Activated CD4-positive, alpha-beta memory T cell treated with anti-CD3 and anti-CD28 coated beads, Interleukin-2, amount 10 ng/mL, durations not matched to agents 7 days and 5 days (primary cell): Measurements from ENCODE around the gene GDF11. TPM values are rescaled to one million over a fixed set of nuclear protein-coding genes. Genes with fewer than 3 reads are reported as not detected.
A peak's percentile ranks its signal among the peaks of the same experiment; 100 is the strongest.

ENCODE experiments used
- CTCF ChIA-PET: fragments of 350-600 bp; sonication (Branson Sonifier 250); formaldehyde crosslinking; loops from one replicate; lab custom pipeline; 2021; ENCODE audit warnings: antibody characterized with exemption, inconsistent platforms; lab: Charles Lee
- POLR2A ChIA-PET: fragments of 350-600 bp; sonication (Branson Sonifier 250); formaldehyde crosslinking; loops from one replicate; lab custom pipeline; 2021; ENCODE audit warnings: antibody characterized with exemption; lab: Charles Lee
- DNase-seq: peaks from one replicate; pipeline ENCODE4 v3.0.0-alpha.2; 2020
- H3K27ac Mint-ChIP-seq: one replicate; pipeline ENCODE4 v1.8.0; 2021; ENCODE audit warnings: mild to moderate bottlenecking, mixed read lengths
- H3K27me3 Mint-ChIP-seq: one replicate; pipeline ENCODE4 v1.8.0; 2021; ENCODE audit warnings: mixed read lengths
- H3K36me3 Mint-ChIP-seq: one replicate; pipeline ENCODE4 v1.8.0; 2021; ENCODE audit warnings: low read depth, mixed read lengths
- H3K4me1 Mint-ChIP-seq: one replicate; pipeline ENCODE4 v1.8.0; 2021; ENCODE audit warnings: mixed read lengths
- H3K4me3 Mint-ChIP-seq: one replicate; pipeline ENCODE4 v1.8.0; 2021; ENCODE audit warnings: mild to moderate bottlenecking, mixed read lengths
- H3K9me3 Mint-ChIP-seq: one replicate; pipeline ENCODE4 v1.8.0; 2021; ENCODE audit warnings: mixed read lengths
- total RNA-seq, 2 experiments: library from RNA; stranded (reverse); gene quantifications; one replicate each; pipeline ENCODE4 v1.2.3, GENCODE V29; 2021

GDF11 gene
- total RNA-seq: 1 to 10 TPM; 7.2 to 7.9 TPM

GRCh38 chr12:55742719-55743405 is at the start of gene GDF11:
TSS of gene GDF11 (plus strand) at chr12:55743122. CDS start at chr12:55743317, 195 bp downstream.
- DNase-seq: peak; percentile 76
- POLR2A ChIA-PET: interaction anchor here (0.8 to 3.5 kb wide), 11 partner anchors 9 to 232 kb away, joined by 3 to 20 read pairs (median 5); partner anchors contain the start of genes DGKA, DNAJC14, ORMDL2 and RAB5B
- CTCF ChIA-PET: interaction anchor here (0.8 to 3.3 kb wide), 6 partner anchors 13 to 253 kb away, joined by 3 to 14 read pairs (median 4); partner anchors contain the start of genes ORMDL2 and SARNP
- H3K4me1 Mint-ChIP-seq: peaks cover 45% of the 10 kb centered on the region
- H3K36me3 Mint-ChIP-seq: no peaks in the 10 kb centered on the region
- H3K4me3 Mint-ChIP-seq: peak within 1 kb of the TSS; percentile 89
- H3K27me3 Mint-ChIP-seq: peaks cover 11% of the 10 kb centered on the region
- H3K9me3 Mint-ChIP-seq: no peaks in the 10 kb centered on the region
- peak within 1 kb of the TSS; percentile 21 for H3K27ac Mint-ChIP-seq

DNA sequence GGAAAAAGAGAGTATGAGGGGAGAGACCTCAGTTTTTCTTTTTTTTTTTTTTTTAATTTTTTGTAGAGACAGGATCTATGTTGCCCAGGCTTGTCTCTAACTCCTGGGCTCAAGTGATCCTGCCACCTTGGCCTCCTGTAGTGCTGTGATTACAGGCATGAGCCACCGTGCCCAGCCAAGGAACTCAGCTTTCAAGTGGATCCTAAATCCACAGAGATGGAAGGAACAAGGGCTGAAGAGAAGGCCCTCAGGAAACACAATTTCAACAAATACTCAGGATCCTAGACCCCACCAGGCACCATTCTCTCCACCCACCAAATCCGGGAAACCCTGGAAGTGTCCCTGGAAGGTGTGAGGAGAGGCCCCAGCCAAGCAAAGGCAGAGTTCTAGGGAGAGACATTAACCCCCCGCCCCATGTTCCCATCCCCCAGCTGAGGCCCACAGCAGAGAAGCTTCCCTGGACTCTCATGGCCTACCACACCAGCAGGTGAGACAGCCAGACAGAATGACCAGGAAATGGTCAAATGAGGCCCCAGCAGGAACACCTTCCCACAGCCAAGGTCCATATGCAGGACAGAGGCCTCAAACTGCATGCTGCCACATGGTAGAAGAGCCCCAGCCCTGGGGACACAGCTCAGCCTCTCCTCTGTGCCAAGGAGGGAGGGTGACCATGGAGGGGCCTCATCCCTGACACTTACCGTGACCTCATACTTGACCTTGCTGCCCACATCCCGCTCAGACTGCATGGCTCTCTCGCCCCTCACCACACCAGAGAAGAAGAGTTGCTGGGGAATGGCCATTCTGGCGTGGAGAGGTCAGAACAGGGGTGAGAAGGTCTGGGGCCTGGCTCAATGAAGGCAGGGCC is 49.4 kb upstream of the GDF11 start:
- H3K9me3 Mint-ChIP-seq: no peaks in the 10 kb centered on the region
- H3K27me3 Mint-ChIP-seq: no peaks in the 10 kb centered on the region
- no peaks in the 10 kb centered on the region for H3K36me3 Mint-ChIP-seq
- H3K4me1 Mint-ChIP-seq: no peaks in the 10 kb centered on the region
- ChIA-PET POLR2A (no interaction called here), CTCF (interaction anchor here (0.7 kb wide), 1 partner anchor 802 kb away, joined by 3 read pairs; no protein-coding TSS in a partner anchor)
- H3K4me3 Mint-ChIP-seq: no peak overlapping the region
- DNase-seq: no peak
- no peak overlapping the region for H3K27ac Mint-ChIP-seq

DNA sequence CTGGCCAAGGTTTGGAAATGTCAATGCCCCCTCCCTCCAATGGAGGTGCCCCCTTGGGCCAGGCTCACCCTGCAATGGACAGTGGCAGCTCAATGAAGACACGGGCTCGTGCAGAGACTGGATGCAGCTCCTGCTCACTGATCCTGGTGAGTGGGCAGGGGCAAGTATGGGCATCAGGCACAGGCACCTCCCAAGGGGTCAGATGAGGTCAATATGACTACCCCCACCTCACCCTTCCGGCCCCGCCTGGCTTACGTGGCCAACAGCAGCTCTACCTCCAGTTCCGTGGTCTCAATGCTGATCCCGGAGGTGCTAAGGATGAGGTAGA is 48.8 kb upstream of the GDF11 start:
- no peaks in the 10 kb centered on the region for H3K9me3 Mint-ChIP-seq
- DNase-seq: no peak
- no peak overlapping the region for H3K4me3 Mint-ChIP-seq
- no peaks in the 10 kb centered on the region for H3K4me1 Mint-ChIP-seq
- ChIA-PET POLR2A (no interaction called here), CTCF (no interaction called here)
- H3K27ac Mint-ChIP-seq: no peak overlapping the region
- no peaks in the 10 kb centered on the region for H3K36me3 Mint-ChIP-seq
- H3K27me3 Mint-ChIP-seq: no peaks in the 10 kb centered on the region

- H3K9me3 Mint-ChIP-seq: no peaks in the 10 kb centered on the region
- POLR2A ChIA-PET: no interaction called here
- CTCF ChIA-PET: no interaction called here
- H3K27me3 Mint-ChIP-seq: no peaks in the 10 kb centered on the region
- H3K4me1 Mint-ChIP-seq: no peaks in the 10 kb centered on the region
- no peak overlapping the region for H3K27ac Mint-ChIP-seq
- no peak for DNase-seq
- H3K36me3 Mint-ChIP-seq: no peaks in the 10 kb centered on the region
- H3K4me3 Mint-ChIP-seq: no peak overlapping the region
Measured at GRCh38 chr12:55694651-55695050, 48.3 kb upstream of the GDF11 start.

- Mint-ChIP-seq H3K4me3 (no peak overlapping the region), H3K27ac (no peak overlapping the region), H3K27me3 (no peaks in the 10 kb centered on the region), H3K9me3 (no peaks in the 10 kb centered on the region), H3K4me1 (no peaks in the 10 kb centered on the region), H3K36me3 (no peaks in the 10 kb centered on the region)
- ChIA-PET POLR2A (no interaction called here), CTCF (interaction anchor here (0.9 to 1.2 kb wide), 2 partner anchors 10 to 39 kb away, joined by 3 to 5 read pairs; no protein-coding TSS in a partner anchor)
- DNase-seq: no peak
Measured at GRCh38 chr12:55695349-55695748, 47.6 kb upstream of the GDF11 start.

DNA sequence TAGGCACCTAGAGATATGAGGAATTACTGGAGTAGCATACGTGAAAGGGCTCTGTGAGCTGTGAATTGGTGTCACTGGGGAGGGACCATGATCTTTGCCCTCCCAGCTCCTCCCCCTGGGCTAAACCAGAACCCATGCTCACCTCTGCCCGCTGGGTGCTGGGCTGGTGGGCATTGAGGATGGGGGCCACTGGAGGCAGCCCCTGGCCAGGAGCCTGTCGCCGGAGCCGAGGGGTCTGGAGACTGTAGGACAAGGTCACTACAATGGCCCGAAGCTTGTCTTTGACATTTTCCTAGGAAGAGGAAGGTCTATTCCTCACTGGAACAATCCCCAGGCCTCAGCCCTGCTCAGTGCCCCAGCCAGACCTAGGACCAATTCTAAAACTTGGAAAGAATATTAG is 46.8 kb upstream of the GDF11 start:
- Mint-ChIP-seq H3K9me3 (no peaks in the 10 kb centered on the region), H3K4me1 (no peaks in the 10 kb centered on the region), H3K4me3 (no peak overlapping the region), H3K27me3 (no peaks in the 10 kb centered on the region), H3K36me3 (no peaks in the 10 kb centered on the region), H3K27ac (no peak overlapping the region)
- no peak for DNase-seq
- POLR2A ChIA-PET: interaction anchor here (1.1 kb wide), 1 partner anchor 20 kb away, joined by 4 read pairs; the partner anchor contains the start of gene BLOC1S1
- CTCF ChIA-PET: interaction anchor here (0.9 to 1.2 kb wide), 2 partner anchors 9 to 40 kb away, joined by 3 to 5 read pairs; no protein-coding TSS in a partner anchor

DNA sequence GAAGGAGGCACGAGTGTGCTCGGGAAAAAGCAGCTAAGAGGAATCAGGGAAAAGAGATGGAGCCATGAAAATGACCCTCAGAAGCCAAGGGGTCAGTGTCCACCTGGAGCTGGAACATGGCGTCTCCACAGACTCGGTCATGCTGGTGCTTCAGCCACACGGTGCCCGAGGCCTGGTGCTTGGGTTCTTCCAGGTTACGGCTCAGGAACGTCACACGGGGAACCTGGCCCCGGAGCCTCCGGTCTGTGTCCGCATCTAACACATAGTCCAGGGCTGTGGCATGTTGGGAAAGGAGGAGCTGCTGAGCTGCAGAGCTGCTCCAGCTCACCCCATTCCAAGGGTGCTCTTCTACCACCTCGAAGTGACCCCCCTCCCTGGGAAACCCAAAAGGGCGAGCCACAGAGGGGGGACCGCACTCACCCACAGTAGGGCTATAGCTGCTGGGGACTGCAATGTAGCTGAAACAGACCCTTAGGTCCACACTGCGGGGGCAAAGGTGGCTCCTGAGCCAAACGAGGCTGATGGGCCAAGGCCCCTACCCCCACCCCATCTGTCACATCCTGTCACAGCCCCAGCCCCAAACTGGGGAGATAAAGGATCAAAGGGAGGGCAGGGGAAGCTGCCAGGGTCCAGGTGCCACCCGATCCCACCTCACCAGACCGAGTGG is 46.0 kb upstream of the GDF11 start:
- Mint-ChIP-seq H3K36me3 (no peaks in the 10 kb centered on the region), H3K4me1 (no peaks in the 10 kb centered on the region), H3K27me3 (no peaks in the 10 kb centered on the region), H3K9me3 (no peaks in the 10 kb centered on the region), H3K4me3 (no peak overlapping the region), H3K27ac (no peak overlapping the region)
- ChIA-PET CTCF (no interaction called here), POLR2A (interaction anchor here (1.1 kb wide), 1 partner anchor 19 kb away, joined by 4 read pairs; the partner anchor contains the start of gene BLOC1S1)
- no peak for DNase-seq

- H3K36me3 Mint-ChIP-seq: no peaks in the 10 kb centered on the region
Measured at GRCh38 chr12:55697686-55698085, 45.2 kb upstream of the GDF11 start.

GRCh38 chr12:55698241-55698955 is 44.5 kb upstream of the GDF11 start:
- POLR2A ChIA-PET: no interaction called here
- H3K4me3 Mint-ChIP-seq: no peak overlapping the region

More at GRCh38 chr12:55697686-55698085, 45.2 kb upstream of the GDF11 start:
- CTCF ChIA-PET: no interaction called here
- no peak overlapping the region for H3K4me3 Mint-ChIP-seq
- H3K9me3 Mint-ChIP-seq: no peaks in the 10 kb centered on the region
- H3K27ac Mint-ChIP-seq: no peak overlapping the region
- DNase-seq: no peak
- no peaks in the 10 kb centered on the region for H3K4me1 Mint-ChIP-seq
- H3K27me3 Mint-ChIP-seq: no peaks in the 10 kb centered on the region
- POLR2A ChIA-PET: no interaction called here

GRCh38 chr12:55698965-55699364 is 44.0 kb upstream of the GDF11 start:
- POLR2A ChIA-PET: no interaction called here
- Mint-ChIP-seq H3K27me3 (no peaks in the 10 kb centered on the region), H3K4me1 (no peaks in the 10 kb centered on the region), H3K9me3 (no peaks in the 10 kb centered on the region), H3K4me3 (no peak overlapping the region), H3K36me3 (no peaks in the 10 kb centered on the region), H3K27ac (no peak overlapping the region)
- DNase-seq: no peak
- CTCF ChIA-PET: no interaction called here

More at GRCh38 chr12:55698241-55698955, 44.5 kb upstream of the GDF11 start:
- H3K27me3 Mint-ChIP-seq: no peaks in the 10 kb centered on the region
- DNase-seq: no peak
- no peak overlapping the region for H3K27ac Mint-ChIP-seq
- CTCF ChIA-PET: no interaction called here
- H3K4me1 Mint-ChIP-seq: no peaks in the 10 kb centered on the region
- no peaks in the 10 kb centered on the region for H3K36me3 Mint-ChIP-seq
- no peaks in the 10 kb centered on the region for H3K9me3 Mint-ChIP-seq

- H3K27me3 Mint-ChIP-seq: peaks cover 1% of the 10 kb centered on the region
- DNase-seq: no peak
- POLR2A ChIA-PET: no interaction called here
- CTCF ChIA-PET: no interaction called here
- H3K4me3 Mint-ChIP-seq: no peak overlapping the region
- no peaks in the 10 kb centered on the region for H3K36me3 Mint-ChIP-seq
- no peaks in the 10 kb centered on the region for H3K9me3 Mint-ChIP-seq
- no peak overlapping the region for H3K27ac Mint-ChIP-seq
- no peaks in the 10 kb centered on the region for H3K4me1 Mint-ChIP-seq
Measured at GRCh38 chr12:55699471-55700055, 43.4 kb upstream of the GDF11 start.
